SKM-1 treated with dmso at 0.1 percent for 144 hours (cell line): ENCODE results near the gene SLC8A2.

ENCODE experiments used
- DNase-seq: peaks from one replicate; lab custom pipeline; 2025; ENCODE audit not compliant: unreplicated experiment; lab: John Stamatoyannopoulos, UW

SLC8A2 gene, protein sequence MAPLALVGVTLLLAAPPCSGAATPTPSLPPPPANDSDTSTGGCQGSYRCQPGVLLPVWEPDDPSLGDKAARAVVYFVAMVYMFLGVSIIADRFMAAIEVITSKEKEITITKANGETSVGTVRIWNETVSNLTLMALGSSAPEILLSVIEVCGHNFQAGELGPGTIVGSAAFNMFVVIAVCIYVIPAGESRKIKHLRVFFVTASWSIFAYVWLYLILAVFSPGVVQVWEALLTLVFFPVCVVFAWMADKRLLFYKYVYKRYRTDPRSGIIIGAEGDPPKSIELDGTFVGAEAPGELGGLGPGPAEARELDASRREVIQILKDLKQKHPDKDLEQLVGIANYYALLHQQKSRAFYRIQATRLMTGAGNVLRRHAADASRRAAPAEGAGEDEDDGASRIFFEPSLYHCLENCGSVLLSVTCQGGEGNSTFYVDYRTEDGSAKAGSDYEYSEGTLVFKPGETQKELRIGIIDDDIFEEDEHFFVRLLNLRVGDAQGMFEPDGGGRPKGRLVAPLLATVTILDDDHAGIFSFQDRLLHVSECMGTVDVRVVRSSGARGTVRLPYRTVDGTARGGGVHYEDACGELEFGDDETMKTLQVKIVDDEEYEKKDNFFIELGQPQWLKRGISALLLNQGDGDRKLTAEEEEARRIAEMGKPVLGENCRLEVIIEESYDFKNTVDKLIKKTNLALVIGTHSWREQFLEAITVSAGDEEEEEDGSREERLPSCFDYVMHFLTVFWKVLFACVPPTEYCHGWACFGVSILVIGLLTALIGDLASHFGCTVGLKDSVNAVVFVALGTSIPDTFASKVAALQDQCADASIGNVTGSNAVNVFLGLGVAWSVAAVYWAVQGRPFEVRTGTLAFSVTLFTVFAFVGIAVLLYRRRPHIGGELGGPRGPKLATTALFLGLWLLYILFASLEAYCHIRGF

DNA sequence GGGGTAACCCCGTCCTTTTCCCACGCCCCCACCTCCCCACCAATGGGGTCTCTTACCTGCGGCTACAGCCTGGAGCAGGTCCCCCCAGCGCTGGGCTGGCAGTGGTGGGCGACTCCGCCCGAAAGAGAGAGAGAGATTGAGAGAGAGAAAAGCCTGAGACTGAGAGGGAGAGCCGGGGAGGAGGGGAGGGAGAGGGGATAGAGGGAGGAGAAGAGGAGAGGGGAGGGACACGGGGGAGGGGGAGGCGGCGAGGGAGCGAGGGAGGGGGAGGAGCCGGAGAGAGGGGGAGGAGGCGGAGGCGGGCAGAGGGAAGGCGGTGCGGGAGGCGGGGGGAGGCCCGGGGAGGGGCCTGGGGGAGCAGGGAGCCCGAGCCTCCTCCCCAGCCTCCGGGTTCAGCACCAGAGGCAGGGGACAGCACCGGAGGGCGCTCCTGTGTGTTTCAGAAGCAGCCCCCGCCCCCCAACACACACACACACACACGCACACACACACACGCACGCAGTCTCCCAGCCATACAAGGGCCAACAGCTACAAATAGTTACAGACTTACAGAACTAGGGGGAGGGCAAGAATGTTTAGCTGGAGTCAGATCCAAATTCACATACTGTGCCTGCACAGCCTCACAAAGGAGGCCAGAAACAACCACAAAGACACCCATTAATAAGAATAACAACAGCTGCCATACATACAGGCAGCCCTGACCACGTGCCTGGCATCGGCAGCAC is at the start of gene SLC8A2:
TSS of gene SLC8A2 (minus strand) at position 161 of the 725 bp plus-strand sequence. CDS start 5,490 bp downstream, outside the sequence.
- DNase-seq: no peak

DNA sequence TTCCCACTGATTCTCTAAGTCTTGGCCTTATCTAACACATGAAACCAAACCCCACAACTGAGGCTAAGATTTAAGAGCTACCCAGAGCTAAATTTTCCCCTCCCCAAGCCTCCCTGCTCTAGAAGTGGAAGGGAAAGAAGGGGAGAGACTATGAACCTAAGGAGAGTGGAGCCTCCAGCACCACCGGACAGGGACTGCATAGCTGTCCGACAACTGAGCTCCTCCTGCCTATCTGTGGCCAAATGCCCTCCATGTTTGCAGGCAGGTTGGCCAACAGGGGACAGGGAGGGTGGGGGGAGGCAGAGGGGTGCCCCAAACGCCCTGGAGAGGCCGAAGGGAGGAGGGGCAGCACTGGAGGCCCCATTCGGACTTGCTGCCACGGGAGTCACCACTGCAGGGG is 49.1 kb upstream of the SLC8A2 start:
- no peak for DNase-seq

DNA sequence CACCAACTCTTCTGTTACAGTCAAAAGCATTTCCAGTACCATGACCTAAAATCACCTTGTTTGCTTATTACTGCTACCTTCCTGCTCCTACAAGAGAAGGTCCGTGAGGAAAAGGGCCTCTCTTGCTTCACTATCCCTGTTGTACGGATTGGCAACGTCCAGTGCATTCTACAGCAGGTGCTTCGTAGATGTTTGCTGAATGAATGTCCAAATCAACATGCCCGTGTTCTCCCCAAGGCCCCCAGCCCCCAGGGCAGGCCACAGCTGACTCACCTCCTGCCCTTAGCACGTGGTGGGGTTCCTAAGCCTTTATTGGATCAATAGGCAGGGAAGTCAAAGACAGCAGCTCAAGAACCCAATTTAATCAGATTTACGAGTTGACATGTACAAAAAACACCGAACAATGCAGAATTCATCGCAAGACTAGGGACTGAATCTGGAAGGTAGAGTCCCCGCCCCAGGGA is 48.7 kb upstream of the SLC8A2 start:
- DNase-seq: no peak

DNA sequence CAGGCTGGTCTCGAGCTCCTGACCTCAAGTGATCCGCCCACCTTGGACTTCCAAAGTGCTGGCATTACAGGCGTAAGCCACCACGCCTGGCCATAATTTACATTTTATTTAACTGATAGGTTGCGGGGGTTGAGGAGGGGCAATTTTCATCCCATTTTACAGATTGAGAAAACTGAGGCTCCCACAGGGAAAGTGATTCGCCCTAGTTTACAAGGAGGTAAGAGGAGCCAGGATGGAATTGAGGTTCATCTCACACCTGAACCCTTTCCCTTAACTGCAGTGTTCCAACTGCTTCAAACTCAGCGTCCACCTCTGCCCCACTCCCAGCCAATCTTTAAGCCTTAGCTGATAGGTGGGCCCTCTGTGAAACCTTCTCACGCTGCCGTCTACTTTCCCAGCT is 47.2 kb upstream of the SLC8A2 start:
- DNase-seq: no peak

DNA sequence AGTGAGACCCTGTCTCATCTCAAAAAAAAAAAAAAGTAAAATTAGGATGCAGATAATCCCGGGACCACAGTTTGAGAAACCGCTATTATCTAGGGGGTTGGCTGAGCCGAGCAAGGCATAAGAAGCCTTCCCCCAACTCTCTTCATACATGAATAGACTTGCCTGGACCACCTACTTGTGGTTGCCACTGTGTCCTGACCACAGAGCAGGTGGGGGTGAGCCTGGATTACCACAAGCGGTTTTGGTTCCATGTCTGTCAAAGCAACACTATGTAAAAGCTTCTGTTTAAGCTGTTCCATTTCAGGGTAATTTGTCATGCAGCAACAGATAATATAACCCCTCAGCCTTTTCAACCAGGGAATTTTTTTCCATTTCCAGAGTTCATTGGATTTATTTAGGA is 46.4 kb upstream of the SLC8A2 start:
- no peak for DNase-seq

DNA sequence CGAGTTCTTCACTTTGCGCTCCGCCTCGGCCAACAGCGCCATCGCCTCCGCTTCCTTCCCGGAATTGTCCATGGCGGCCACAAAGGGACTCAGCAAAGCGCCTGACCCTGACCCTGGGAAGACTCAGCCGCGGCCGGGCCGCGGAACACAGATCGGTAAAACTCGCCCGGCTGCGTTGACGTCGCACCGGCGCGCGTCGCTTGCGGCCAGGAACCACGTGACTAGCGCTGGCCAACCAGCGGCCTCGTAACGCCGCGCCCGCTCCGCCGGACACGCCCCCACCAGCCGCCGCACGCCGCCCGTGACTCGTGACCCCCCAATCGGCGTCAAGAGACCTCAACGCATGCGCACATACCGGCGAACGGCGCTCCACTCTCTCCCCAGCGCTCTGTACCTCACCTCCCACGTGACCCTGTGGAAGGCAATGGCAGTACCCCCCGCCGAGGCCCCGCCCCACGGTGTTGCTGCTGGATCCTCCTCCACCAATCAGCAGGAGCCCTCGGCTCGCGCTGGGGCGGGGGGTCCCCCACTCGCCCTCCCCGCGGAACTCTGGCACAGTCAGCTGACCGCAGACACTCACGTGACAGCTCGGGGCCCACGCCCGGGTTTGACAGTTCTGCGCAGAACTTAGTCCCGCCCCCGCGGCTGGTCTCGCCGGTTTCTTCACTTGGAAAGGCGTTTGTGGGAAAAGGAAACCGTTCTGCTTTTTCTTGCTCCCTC is 43.3 kb upstream of the SLC8A2 start, which contains the start of gene NAPA:
TSS of gene NAPA (minus strand) at position 195 of the 720 bp plus-strand sequence. CDS start at position 72, 123 bp downstream.
- peak; percentile 90 for DNase-seq

DNA sequence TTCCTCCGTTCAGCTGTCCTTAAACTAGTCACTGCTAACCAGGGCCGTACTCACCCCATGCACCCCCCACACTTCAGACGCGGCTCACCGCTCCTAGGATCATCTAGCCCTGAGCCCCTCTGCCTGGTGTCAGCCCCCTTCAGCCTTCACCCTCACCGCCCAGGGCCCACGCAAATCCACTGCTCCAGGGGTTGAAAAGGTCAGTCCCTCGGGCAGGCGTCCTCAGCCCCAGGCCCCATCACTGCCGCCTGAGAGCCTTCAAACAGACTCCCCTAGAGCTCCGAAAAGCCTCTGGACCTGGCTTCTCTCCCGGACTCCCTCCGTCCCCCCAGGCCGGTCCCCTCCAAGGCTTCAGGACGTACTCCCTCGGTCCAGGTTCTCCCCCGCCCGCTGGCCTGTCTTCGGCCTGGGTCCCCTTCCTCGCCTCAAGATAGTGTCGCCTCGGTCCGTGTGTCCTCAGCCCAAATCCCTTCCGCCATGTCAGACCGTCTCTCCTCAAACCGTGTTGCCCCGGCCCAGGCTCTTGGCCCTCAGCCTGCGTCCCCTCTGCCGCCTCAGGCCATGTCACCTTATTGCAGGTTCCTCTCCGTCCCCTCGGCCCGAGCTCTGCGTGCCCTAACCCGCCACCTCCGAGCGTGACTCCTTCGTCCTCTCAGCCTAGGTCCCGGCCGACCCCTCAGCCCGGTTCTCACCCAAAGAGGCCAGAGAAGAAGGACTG is 42.6 kb upstream of the SLC8A2 start:
- DNase-seq: no peak

DNA sequence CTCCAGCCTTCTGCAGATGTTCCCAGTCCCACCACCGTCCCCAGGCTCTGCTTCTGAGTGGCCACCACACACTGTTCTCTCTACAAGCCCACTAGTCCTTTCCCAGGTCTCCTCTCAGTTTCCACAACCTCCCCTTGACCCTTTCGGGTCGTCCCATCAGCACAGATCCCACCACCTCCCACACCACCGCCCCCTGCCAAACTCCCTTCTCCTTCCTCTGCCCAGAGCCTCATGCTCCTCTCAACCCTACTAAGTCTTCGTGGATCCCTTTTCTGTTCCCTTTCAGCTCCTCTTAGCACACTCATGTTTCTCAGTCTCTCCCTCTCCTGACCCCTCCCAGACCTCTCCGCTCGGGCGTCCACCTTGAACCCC is 41.2 kb upstream of the SLC8A2 start:
- DNase-seq: no peak

DNA sequence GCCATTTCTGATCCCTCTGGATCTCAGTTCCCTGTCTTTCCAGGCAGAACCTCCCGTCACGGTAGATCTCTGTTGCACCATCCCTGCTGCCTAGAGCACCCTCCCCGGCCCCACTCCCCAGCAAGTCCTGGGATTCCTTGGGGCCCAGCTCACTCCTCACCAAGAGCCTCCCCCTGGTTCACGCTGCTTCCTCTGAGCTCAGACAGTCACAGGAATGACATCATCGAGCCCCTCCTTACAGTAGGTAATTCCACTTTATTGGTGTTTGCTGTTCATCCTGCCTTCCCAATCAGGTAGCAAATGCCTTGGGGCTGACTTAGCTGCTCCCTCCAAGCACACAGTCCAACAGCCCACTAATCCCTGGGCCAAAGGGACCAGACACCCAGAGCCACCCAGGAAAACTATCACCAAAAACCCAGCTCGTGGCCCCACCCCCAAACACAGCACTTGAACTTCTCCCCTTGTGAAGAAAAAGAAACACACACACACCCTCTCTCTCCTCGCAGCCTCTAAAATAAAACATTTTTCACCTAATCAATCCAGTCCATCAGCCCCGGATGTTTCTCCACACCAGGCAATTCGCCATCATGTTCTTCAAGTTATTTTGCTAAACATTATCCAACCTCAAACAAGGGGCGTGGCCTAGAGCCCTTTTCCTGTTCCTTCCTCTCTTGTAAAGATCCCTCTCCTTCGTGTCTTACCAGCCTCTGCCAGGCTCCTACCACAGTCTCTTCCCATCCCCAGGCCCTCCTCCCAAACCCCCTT is 40.7 kb upstream of the SLC8A2 start:
- DNase-seq: no peak

DNA sequence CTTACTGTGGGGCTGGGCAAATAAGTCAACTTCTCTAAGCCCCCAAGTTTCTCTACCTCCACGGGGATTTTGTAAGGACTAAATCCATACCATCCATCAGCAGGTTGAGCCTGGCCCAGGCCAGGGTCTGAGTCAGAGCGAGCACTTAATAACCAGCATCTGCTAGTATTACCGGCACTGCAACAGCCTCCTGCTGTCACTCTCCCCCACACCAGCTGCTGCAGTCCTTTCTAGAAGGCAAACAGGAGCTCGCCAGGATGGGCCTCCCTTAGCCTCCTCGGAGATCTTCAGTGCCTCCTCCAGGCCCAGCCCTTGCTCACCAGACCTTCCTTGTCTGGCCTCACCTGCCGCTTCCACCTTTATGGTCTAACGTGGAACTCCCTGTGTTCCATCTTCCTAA is 40.0 kb upstream of the SLC8A2 start:
- DNase-seq: no peak

DNA sequence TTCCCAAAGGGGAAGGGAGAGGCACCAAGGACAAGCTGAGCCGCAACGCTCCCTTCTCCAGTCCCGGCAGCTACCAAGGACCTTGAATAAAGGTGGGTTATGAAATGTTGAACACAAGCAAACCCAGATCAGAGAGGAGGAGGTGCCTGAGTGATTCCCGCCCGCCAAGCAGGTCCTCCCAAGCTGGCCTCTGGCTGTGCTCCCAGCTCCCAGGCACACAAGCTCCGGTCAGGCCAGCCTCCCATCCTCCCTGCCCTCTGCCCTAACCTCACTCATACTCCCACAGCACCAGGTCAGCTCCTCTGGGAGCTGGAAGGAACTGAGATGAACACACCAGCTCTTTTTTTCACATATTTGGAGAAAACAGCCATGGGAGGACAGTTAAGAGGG is 39.4 kb upstream of the SLC8A2 start:
- no peak for DNase-seq

DNA sequence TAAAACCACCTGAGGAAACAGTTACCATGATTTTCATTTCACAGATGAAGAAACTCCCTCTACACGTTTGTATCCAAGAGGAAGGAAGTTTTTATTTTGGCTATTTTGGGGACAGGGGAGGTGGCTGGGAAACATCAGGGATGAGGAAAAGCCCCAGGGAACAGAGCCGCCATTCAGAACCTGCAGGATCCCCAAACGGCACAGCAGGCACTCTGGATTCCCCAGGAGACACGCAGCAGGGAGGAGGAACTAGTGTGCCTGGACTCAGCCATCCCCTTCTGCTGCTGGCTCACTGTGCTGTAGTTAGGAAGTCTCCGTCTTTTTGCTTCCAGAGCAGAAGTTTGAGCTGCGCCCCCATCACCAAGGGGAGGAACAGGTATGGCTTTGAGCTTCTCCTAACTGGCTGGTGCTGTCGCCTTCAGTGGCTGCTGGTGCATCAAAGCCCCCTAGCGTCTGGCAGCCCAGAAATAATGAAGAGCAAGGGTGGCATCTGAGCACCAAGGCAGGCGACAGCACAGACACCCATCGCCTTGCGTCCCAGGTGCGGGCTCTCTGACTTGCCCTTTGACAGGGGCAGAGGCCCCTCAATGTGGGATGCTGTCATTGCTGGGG is 38.9 kb upstream of the SLC8A2 start:
- no peak for DNase-seq

DNA sequence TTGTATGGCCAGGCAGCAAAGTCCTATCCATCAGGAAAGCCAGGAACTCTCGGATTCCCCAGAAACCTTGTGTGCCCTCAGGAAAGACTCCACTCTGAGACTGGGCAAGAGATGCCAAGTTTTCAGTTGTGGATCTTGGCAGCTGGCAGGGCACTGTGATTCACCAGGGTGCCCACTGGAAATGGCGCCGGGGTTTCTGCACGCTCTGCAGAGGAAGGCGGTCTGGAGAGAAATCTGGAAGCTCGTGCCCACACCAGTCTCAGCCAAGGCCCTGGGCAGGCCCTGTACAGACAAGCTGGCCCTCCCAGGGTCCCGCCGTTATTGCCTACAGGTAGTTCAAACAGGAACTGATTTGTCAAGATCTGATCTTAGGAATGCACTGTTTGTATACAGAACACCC is 38.3 kb upstream of the SLC8A2 start:
- DNase-seq: no peak

DNA sequence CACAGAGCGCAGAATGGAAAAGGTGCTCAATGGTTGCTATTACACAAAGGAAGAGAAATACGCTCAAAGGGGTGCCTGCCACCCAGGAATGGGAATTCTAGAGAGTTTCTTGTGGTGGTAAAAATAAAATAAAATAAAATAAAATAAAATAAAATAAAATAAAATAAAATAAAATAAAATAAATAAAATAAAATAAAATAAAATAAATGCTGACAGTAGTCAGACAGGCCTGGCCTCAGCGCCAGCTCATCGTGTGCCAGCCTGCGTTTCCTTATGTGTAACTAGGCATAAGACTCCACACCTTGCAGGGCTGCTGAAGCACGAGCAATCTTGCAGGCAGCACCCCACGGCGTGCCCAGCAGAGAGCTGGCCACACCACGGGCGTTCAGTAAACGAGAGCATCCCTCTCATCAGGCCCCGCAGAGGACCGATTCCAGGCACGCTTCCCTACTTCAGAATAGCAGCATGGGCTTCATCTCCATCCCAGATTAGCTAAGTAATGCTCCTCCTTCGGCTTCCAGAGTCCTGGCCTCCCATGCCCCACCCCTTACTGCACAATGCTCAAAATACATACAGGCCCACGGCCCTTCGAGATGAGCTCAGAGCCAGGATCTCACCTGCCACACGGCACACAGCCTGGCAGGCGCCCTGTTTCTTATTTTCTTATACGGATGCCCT is 37.6 kb upstream of the SLC8A2 start:
- no peak for DNase-seq

DNA sequence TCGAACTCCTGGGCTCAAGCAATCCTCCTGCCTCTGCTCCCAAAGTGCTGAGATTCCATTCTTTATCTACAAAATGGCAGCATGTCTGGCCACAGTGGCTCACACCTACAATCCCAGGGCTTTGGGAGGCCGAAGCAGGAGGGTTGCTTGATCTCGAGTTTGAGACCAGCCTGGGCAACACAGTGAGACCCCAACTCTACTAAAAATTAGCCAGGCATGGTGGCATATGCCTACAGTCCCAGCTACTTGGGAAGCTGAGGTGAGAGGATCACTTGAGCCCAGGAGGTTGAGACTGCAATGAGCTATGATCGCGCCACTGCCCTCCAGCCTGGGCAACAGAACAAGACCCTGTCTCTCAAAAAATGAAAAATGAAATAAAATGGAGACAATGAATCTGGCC is 37.0 kb upstream of the SLC8A2 start:
- no peak for DNase-seq

DNA sequence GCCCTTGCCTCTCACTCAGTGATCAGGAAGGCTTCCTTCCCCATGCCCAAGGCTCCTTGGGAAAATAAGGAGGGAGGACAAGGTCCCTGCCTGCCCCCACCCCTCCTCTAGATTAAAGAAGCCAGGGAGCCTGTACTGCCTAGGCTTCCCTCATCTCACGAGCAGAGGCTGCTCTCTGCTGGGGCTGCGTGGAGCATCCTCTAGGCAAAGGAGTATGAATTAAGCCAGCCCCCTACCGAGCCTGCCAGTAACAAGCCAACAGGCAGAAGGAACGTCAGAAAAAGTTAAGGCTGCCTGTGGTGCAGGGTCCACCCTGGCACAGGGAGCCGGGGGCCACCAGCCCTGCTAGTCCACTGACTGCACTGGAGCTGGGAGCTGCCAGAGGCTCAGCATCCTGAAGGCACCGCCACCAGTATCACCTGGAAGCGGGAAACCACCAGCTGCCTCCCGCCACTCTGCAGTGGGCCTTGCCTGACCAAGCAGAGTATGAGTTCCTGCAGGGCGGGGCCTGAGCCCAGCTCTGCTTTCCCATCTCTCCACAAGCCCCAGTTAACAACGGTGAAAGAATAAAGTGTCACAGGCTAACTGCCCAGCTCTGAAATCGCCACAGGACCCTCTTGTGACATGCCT is 36.3 kb upstream of the SLC8A2 start:
- no peak for DNase-seq

DNA sequence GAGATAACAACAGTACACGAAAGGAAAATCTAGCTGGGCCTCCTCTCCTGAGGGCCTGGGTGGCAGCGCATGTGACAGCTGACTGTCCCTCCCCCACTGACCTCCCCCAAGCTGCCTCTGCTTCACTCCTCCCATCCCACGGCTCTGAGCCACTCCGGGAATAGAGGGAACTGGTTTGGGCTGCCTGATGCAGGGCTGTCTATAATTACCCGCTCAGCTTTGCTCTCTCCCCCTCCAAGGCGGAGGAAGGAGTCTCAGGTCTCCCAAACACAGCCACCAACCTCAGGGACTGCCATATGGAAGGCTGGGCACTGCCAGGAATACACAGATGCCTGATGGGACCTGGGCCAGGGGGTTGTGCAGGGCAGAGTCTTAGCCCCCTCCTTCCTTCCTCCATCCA is 35.3 kb upstream of the SLC8A2 start:
- no peak for DNase-seq

DNA sequence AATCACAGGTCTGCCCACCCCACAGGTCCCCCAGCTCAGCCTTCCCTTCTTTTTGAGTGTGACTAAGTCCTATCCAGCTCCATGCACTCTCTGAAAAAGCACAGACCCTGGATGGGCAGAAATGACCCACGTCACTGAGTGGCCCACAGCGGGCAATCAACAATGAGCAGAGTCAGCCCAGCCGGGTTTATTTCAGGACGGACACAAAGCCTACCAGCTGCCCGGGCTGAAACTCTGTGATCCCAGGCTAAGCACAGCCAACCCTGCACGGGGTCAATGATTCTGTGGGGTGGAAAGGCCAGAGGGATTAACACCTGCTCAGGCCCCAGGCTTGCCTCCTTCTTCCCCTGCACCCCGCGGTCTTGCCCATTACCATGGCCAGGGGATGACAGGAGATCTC is 34.8 kb upstream of the SLC8A2 start:
- no peak for DNase-seq
